KMS-11 (cell line): ENCODE measurements around the gene PLEKHA8.

Source experiments
- H2AFZ ChIP-seq: fragments of 200-600 bp; sonication (generic); 2 replicates; pipeline ENCODE4 v1.6.1; 2016; ENCODE audit warnings: antibody characterized with exemption, mixed run types, low read depth
- H3K27ac ChIP-seq: fragments of 200-600 bp; sonication (generic); 2 replicates; pipeline ENCODE4 v1.6.1; 2016; ENCODE audit warnings: mild to moderate bottlenecking, mixed run types
- H3K27me3 ChIP-seq: fragments of 200-600 bp; sonication (generic); 2 replicates; pipeline ENCODE4 v1.6.1; 2017; ENCODE audit warnings: mild to moderate bottlenecking, low read depth, mixed run types, moderate library complexity; ENCODE audit not compliant: insufficient read depth
- H3K36me3 ChIP-seq: fragments of 200-600 bp; sonication (generic); 2 replicates; pipeline ENCODE4 v1.6.1; 2017; ENCODE audit warnings: mild to moderate bottlenecking, mixed run types; ENCODE audit not compliant: insufficient read depth
- H3K4me1 ChIP-seq: fragments of 200-600 bp; sonication (generic); 2 replicates; pipeline ENCODE4 v1.6.1; 2016; ENCODE audit warnings: mild to moderate bottlenecking, low read depth, mixed run types; ENCODE audit not compliant: poor library complexity, severe bottlenecking
- H3K4me2 ChIP-seq: fragments of 200-600 bp; sonication (generic); 2 replicates; pipeline ENCODE4 v1.7.0; 2016; ENCODE audit warnings: mild to moderate bottlenecking, mixed run types
- H3K4me3 ChIP-seq: fragments of 200-600 bp; sonication (generic); IDR thresholded peaks from 2 replicates; pipeline ENCODE4 v1.6.1; 2017; ENCODE audit warnings: low read depth, low read length, mixed read lengths; ENCODE audit not compliant: insufficient read depth
- H3K79me2 ChIP-seq: fragments of 200-600 bp; sonication (generic); 2 replicates; pipeline ENCODE4 v1.6.1; 2016; ENCODE audit warnings: low read depth, mixed run types; ENCODE audit not compliant: insufficient read depth
- H3K9ac ChIP-seq: fragments of 200-600 bp; sonication (generic); 2 replicates; pipeline ENCODE4 v1.6.1; 2016; ENCODE audit warnings: mild to moderate bottlenecking, mixed run types
- H4K20me1 ChIP-seq: fragments of 200-600 bp; sonication (generic); 2 replicates; pipeline ENCODE4 v1.6.1; 2016; ENCODE audit warnings: mild to moderate bottlenecking, mixed run types; ENCODE audit not compliant: insufficient read depth
- TF ChIP-seq, protein P1 (sequence below): fragments of 200-600 bp; sonication (generic); conservative IDR thresholded peaks from 2 replicates; pipeline ENCODE4 v1.6.1; 2017; ENCODE audit warnings: low read depth, mild to moderate bottlenecking, antibody characterized with exemption, low read length, moderate library complexity, mixed read lengths

The PLEKHA8 gene

GRCh38 chr7:30112103-30112713 lies 84.0 kb downstream of the PLEKHA8 start:
- Histone ChIP-seq H2AFZ (no peak overlapping the region), H3K79me2 (no peaks in the 10 kb centered on the region), H3K27ac (no peak overlapping the region), H3K9ac (no peak overlapping the region), H3K4me1 (no peaks in the 10 kb centered on the region), H3K36me3 (no peaks in the 10 kb centered on the region), H3K4me2 (no peak overlapping the region), H3K4me3 (no peak overlapping the region), H4K20me1 (no peaks in the 10 kb centered on the region), H3K27me3 (no peaks in the 10 kb centered on the region)
- TF ChIP-seq, protein P1, sequence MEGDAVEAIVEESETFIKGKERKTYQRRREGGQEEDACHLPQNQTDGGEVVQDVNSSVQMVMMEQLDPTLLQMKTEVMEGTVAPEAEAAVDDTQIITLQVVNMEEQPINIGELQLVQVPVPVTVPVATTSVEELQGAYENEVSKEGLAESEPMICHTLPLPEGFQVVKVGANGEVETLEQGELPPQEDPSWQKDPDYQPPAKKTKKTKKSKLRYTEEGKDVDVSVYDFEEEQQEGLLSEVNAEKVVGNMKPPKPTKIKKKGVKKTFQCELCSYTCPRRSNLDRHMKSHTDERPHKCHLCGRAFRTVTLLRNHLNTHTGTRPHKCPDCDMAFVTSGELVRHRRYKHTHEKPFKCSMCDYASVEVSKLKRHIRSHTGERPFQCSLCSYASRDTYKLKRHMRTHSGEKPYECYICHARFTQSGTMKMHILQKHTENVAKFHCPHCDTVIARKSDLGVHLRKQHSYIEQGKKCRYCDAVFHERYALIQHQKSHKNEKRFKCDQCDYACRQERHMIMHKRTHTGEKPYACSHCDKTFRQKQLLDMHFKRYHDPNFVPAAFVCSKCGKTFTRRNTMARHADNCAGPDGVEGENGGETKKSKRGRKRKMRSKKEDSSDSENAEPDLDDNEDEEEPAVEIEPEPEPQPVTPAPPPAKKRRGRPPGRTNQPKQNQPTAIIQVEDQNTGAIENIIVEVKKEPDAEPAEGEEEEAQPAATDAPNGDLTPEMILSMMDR: no peak

GRCh38 chr7:30113144-30113543 lies 84.9 kb downstream of the PLEKHA8 start:
- Histone ChIP-seq H3K79me2 (no peaks in the 10 kb centered on the region), H3K4me2 (no peak overlapping the region), H3K27me3 (no peaks in the 10 kb centered on the region), H3K36me3 (no peaks in the 10 kb centered on the region), H3K9ac (no peak overlapping the region), H2AFZ (no peak overlapping the region), H3K4me1 (no peaks in the 10 kb centered on the region), H3K27ac (no peak overlapping the region), H3K4me3 (no peak overlapping the region), H4K20me1 (no peaks in the 10 kb centered on the region)
- TF ChIP-seq, protein P1: no peak

GRCh38 chr7:30114536-30115238 lies 86.5 kb downstream of the PLEKHA8 start:
- Histone ChIP-seq H2AFZ (no peak overlapping the region), H4K20me1 (no peaks in the 10 kb centered on the region), H3K4me2 (no peak overlapping the region), H3K27ac (no peak overlapping the region), H3K9ac (no peak overlapping the region), H3K36me3 (no peaks in the 10 kb centered on the region), H3K27me3 (no peaks in the 10 kb centered on the region), H3K79me2 (no peaks in the 10 kb centered on the region), H3K4me3 (no peak overlapping the region), H3K4me1 (no peaks in the 10 kb centered on the region)
- TF ChIP-seq, protein P1: no peak

- no peak overlapping the region for H3K9ac ChIP-seq
- no peaks in the 10 kb centered on the region for H3K4me1 ChIP-seq
- H3K36me3 ChIP-seq: no peaks in the 10 kb centered on the region
- H2AFZ ChIP-seq: no peak overlapping the region
- TF ChIP-seq, protein P1: no peak
- H3K4me3 ChIP-seq: no peak overlapping the region
- no peak overlapping the region for H3K4me2 ChIP-seq
- H4K20me1 ChIP-seq: no peaks in the 10 kb centered on the region
- H3K79me2 ChIP-seq: no peaks in the 10 kb centered on the region
- no peak overlapping the region for H3K27ac ChIP-seq
- no peaks in the 10 kb centered on the region for H3K27me3 ChIP-seq
Observed at GRCh38 chr7:30115709-30116297, 87.6 kb downstream of the PLEKHA8 start.
